Measurements from ENCODE around the gene ANP32D.
"Not testable (repeated sequence)": the region's sequence is repeated elsewhere in the genome, so short reads cannot be mapped to it uniquely, and the experiment has no call there.

ANP32D gene

GRCh38 chr12:48472259-48472658 is at the start of gene ANP32D:
ANP32D (plus strand) TSS chr12:48472559; CDS start chr12:48472665, 106 bp downstream.
- DNase-seq (ENCODE audit: low spot score) = no peak

DNA sequence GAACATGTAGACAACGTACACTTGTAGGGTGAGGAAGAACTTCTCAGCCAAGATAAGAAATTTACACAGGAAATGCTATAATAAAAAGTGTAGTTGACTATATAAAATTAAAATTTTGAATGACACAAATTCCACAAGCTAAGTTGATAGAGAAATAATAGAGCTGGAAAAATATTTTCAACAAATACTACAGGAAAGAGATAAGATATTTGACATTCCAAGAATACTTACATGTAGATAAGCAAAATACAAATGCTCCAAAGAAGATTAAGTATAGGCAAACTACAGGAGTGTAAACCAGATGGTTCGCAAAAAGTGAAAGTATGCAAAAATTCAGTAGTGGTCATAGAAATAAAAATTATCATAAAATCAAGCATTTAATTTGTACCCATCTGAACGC is 49.2 kb upstream of the ANP32D start:
- DNase-seq (ENCODE audit: low spot score) = no peak

DNA sequence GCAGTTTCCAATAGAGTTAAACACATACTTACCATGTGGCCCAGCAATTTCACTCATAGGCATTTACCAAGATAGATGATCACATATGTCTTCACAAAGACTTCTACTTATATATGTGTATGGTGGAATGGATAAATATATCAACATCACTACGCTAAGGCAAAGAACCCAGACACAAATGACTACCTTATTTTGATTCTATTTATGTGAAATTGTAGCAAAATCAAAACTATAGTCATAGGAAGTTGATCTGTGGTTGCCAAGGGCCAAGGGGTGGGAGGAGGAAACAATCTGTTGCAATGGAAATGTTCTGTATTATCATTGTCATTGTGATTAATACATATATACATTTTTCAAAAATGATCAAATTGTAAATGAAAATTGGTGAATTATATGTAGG is 47.7 kb upstream of the ANP32D start:
- DNase-seq (ENCODE audit: low spot score) = no peak

DNA sequence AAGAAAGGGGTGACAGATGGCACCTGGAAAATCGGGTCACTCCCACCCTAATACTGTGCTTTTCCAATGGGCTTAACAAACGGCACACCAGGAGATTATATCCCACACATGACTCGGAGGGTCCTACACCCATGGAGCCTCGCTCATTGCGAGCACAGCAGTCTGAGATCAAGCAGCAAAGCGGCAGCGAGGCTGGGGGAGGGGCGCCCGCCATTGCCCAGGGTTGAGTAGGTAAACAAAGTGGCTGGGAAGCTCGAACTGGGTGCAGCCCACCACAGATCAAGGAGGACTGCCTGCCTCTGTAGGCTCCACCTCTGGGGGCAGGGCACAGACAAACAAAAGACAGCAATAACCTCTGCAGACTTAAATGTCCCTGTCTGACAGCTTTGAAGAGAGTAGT is 38.3 kb upstream of the ANP32D start:
- not testable (repeated sequence) for DNase-seq (ENCODE audit: low spot score)

DNA sequence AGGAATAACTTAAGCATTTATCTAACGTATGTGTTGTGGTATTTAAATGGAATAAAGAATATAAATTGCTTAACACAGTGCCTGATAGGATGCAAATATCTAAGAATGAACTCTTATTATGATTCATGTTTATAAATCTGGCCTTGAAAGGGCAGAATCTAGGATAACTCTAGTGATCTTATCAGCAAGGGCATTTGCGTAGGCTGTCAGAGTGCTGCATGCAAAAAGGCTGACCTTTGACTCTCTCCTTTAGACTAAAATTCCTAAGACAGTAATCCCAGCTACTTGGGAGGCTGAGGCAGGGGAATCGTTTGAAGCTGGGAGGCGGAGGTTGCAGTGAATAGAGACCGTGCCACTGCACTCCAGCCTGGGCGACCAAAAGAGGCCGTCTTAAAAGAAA is 31.3 kb upstream of the ANP32D start:
- DNase-seq (ENCODE audit: low spot score) = no peak

GRCh38 chr12:48442179-48442847 is 30.0 kb upstream of the ANP32D start:
- no peak for DNase-seq (ENCODE audit: low spot score)

DNA sequence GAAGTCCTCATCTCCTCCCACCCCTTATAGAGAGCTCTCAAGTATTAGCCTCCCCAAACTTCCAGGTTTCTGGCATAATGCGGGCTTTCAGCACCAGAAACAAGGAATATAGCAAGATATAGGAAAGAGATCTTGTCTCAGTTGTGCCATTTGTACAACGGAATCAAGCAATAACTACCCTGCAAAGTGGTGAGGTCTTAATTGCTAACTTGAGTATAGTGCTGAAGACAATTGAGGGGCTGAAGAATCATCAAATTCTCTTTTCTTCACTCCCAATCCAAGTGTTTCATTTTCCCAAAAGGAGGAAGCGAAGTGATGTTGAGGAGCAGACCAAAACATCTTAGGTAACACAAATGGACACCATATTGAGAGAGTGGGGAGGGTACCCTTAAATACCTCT is 26.8 kb upstream of the ANP32D start:
- no peak for DNase-seq (ENCODE audit: low spot score)

GRCh38 chr12:48446161-48446776 is 26.1 kb upstream of the ANP32D start:
- DNase-seq (ENCODE audit: low spot score) = no peak

DNA sequence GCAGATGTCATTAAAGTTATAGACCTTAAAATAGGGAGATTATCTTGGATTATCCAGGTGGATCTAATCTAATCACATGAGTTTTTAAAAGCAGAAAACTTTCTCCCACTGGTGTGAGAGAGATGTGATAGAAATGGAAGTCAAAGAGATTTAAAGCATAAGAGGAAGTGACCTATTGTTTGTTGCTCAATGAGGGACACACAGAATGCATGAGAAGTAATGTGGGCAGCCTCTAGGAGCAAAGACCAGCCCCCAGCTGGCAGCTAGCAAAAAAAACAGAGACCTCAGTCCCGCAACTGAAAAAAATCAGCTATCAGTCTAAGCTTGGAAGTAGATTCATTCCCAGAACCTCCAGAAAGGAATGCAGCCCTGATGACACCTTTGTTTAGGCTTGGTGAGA is 24.6 kb upstream of the ANP32D start:
- DNase-seq (ENCODE audit: low spot score) = no peak

- DNase-seq (ENCODE audit: low spot score) = no peak
These were observed 21.0 kb upstream of the ANP32D start for GRCh38 chr12:48451372-48451771.

DNA sequence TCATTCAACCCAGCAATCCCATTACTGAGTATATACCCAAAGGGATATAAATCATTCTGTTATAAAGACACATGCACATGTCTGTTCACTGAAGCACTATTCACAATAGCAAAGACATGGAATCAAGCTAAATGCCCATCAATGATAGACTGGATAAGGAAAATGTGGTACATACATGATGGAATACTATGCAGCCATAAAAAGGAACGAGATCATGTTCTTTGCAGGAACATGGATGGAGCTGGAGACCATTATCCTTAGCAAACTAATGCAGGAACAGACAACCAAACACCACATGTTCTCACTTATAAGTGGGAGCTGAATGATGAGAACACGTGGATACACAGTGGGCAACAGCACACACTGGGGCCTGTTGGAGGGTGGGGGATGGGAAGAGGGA is 19.4 kb upstream of the ANP32D start:
- not testable (repeated sequence) for DNase-seq (ENCODE audit: low spot score)

GRCh38 chr12:48454667-48455066 is 17.7 kb upstream of the ANP32D start:
- DNase-seq (ENCODE audit: low spot score) = peak; percentile 6

- DNase-seq (ENCODE audit: low spot score) = no peak
These were observed 17.2 kb upstream of the ANP32D start for GRCh38 chr12:48455116-48455515.

- no peak for DNase-seq (ENCODE audit: low spot score)
These were observed 13.1 kb upstream of the ANP32D start for GRCh38 chr12:48459259-48459658.

GRCh38 chr12:48469027-48469426 is 3.3 kb upstream of the ANP32D start:
- DNase-seq (ENCODE audit: low spot score) = not testable (repeated sequence)

DNA sequence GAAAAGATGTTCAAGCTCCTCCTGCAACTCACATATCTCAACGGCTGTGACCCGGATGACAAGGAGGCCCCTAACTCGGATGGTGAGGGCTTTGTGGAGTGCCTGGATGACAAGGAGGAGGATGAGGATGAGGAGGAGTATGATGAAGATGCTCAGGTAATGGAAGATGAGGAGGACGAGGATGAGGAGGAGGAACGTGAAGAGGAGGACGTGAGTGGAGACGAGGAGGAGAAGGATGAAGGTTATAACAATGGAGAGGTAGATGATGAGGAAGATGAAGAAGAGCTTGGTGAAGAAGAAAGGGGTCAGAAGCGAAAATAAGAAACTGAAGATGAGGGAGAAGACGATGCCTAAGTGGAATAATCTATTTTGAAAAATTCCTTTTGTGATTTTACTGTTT is 702 bp downstream of the ANP32D start:
- DNase-seq (ENCODE audit: low spot score) = no peak

- DNase-seq (ENCODE audit: low spot score) = not testable (repeated sequence)
These were observed 2.1 kb downstream of the ANP32D start for GRCh38 chr12:48474497-48474896.

DNA sequence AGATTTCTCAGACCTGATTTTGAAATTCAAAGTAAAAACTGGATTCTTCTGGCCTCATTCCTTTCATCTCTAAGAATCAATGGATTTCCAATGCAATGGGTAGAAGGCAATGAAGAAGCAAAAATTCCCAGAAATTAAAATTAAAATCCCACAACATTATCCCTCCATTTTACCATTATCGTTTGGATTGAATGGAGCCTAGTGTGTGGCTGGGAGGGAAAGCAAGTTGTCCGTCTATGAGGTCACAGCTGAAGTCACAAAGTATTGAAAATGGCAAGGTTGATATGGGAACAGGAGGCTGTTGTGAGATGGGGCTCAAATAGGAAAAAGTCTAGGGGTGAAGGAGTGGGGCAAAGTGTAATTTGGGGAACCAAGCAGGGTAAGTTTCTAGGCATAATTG is 9.8 kb downstream of the ANP32D start, which contains the start of gene C12orf54:
Gene C12orf54, plus strand, starts transcription at position 301 of the 400 bp plus-strand sequence. CDS start 799 bp downstream, outside the sequence.
- no peak for DNase-seq (ENCODE audit: low spot score)

GRCh38 chr12:48482930-48483329 is 10.6 kb downstream of the ANP32D start:
- no peak for DNase-seq (ENCODE audit: low spot score)

GRCh38 chr12:48486261-48486660 is 13.9 kb downstream of the ANP32D start:
- no peak for DNase-seq (ENCODE audit: low spot score)

- no peak for DNase-seq (ENCODE audit: low spot score)
These were observed 14.3 kb downstream of the ANP32D start for GRCh38 chr12:48486679-48487078.

- DNase-seq (ENCODE audit: low spot score) = no peak
These were observed 16.7 kb downstream of the ANP32D start for GRCh38 chr12:48489012-48489411.

DNA sequence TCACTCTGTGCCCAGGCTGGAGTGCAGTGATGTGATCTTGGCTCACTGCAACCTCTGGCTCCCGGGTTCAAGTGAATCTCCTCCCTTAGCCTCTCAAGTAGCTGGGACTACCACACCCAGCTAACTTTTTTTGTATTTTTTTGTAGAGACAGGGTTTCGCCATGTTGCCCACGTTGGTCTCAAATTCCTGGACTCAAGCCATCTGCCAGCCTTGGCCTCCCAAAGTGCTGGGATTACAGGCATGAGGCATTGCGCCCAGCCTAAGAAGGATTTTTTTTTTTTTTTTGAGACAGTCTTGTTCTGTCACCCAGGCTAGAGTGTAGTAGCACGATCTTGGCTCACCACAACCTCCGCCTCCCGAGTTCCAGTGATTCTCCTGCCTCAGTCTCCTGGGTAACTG is 17.1 kb downstream of the ANP32D start:
- not testable (repeated sequence) for DNase-seq (ENCODE audit: low spot score)

DNA sequence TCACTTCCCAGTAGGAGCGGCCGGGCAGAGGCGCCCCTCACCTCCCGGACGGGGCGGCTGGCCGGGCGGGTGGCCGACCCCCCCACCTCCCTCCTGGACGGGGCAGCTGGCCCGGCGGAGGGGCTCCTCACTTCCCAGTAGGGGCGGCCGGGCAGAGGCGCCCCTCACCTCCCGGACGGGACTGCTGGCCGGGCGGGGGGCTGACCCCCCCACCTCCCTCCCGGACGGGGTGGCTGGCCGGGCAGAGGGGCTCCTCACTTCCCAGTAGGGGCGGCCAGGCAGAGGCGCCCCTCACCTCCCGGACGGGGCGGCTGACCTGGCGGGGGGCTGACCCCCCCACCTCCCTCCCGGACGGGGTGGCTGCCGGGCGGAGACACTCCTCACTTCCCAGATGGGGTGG is 27.9 kb downstream of the ANP32D start:
- not testable (repeated sequence) for DNase-seq (ENCODE audit: low spot score)

Measured in germinal center (tissue), 1 donor.